SU-DHL-6 (cell line): ENCODE data around the gene CFAP74.
"Not testable (repeated sequence)": the region's sequence is repeated elsewhere in the genome, so short reads cannot be mapped to it uniquely, and the experiment has no call there.

Experiments used
- H2AFZ ChIP-seq: fragments of 200-600 bp; sonication (generic); 2 replicates; pipeline ENCODE4 v1.6.1; 2014; ENCODE audit warnings: low read depth, mild to moderate bottlenecking, moderate library complexity, mixed read lengths, antibody characterized with exemption, low read length; ENCODE audit not compliant: severe bottlenecking
- H3F3A ChIP-seq: fragments of 200-600 bp; shearing (Covaris generic); 2 replicates; pipeline ENCODE4 v1.6.0; 2016; ENCODE audit warnings: antibody characterized with exemption, mild to moderate bottlenecking; ENCODE audit not compliant: insufficient read depth
- H3K27ac ChIP-seq: fragments of 200-600 bp; sonication (generic); 2 replicates; pipeline ENCODE4 v1.5.1; 2016; ENCODE audit warnings: low read depth, mild to moderate bottlenecking, low read length, moderate library complexity, mixed read lengths
- H3K27me3 ChIP-seq: fragments of 200-600 bp; sonication (generic), shearing (Covaris generic); 2 replicates; pipeline ENCODE4 v1.6.0; 2014; ENCODE audit warnings: mild to moderate bottlenecking, low read length
- H3K36me3 ChIP-seq: fragments of 200-600 bp; sonication (generic); 2 replicates; pipeline ENCODE4 v1.6.1; 2014; ENCODE audit warnings: mild to moderate bottlenecking, low read length, mixed read lengths
- H3K4me2 ChIP-seq: fragments of 300-600, 200-600 bp; shearing (Covaris generic), sonication (generic); 2 replicates; pipeline ENCODE4 v1.6.0; 2014; ENCODE audit warnings: low read length, low read depth, mild to moderate bottlenecking; ENCODE audit not compliant: poor library complexity, severe bottlenecking
- H3K4me3 ChIP-seq: fragments of 200-600 bp; sonication (generic); 2 replicates; pipeline ENCODE4 v1.5.1; 2014; ENCODE audit warnings: antibody characterized with exemption, low read length, mild to moderate bottlenecking, mixed read lengths; ENCODE audit not compliant: insufficient read depth, poor library complexity, severe bottlenecking
- H3K79me2 ChIP-seq: fragments of 200-600 bp; sonication (generic); 2 replicates; pipeline ENCODE4 v1.6.1; 2014; ENCODE audit warnings: mild to moderate bottlenecking, low read length, moderate library complexity; ENCODE audit not compliant: insufficient read depth
- H3K9ac ChIP-seq: fragments of 200-600 bp; sonication (generic); 2 replicates; pipeline ENCODE4 v1.7.0; 2014; ENCODE audit warnings: mild to moderate bottlenecking, low read length
- H3K9me2 ChIP-seq: fragments of 200-600 bp; sonication (generic); replicated peaks from 2 replicates; pipeline ENCODE4 v1.6.1; 2014; ENCODE audit warnings: low read length; ENCODE audit not compliant: insufficient read depth
- H3K9me3 ChIP-seq: fragments of 200-600 bp; sonication (generic); 2 replicates; pipeline ENCODE4 v1.6.1; 2014; ENCODE audit warnings: low read length, mixed read lengths; ENCODE audit not compliant: insufficient read depth
- H4K20me1 ChIP-seq: fragments of 200-600 bp; sonication (generic); 2 replicates; pipeline ENCODE4 v1.6.1; 2014; ENCODE audit warnings: low read depth, mild to moderate bottlenecking, antibody characterized with exemption, low read length, moderate library complexity, mixed read lengths
- CTCF ChIP-seq: fragments of 200-600 bp; sonication (generic); IDR thresholded peaks from one replicate; pipeline ENCODE4 v1.5.1; 2017; ENCODE audit warnings: antibody characterized with exemption, mild to moderate bottlenecking, low read length, moderate library complexity; ENCODE audit not compliant: insufficient read depth, poor library complexity, severe bottlenecking
- EZH2phosphoT487 ChIP-seq: fragments of 200-600 bp; sonication (generic), shearing (Covaris generic); conservative IDR thresholded peaks from 2 replicates; pipeline ENCODE4 v1.6.1; 2018; ENCODE audit warnings: mild to moderate bottlenecking, antibody characterized with exemption, low read length, moderate library complexity, mixed read lengths

The CFAP74 gene

DNA sequence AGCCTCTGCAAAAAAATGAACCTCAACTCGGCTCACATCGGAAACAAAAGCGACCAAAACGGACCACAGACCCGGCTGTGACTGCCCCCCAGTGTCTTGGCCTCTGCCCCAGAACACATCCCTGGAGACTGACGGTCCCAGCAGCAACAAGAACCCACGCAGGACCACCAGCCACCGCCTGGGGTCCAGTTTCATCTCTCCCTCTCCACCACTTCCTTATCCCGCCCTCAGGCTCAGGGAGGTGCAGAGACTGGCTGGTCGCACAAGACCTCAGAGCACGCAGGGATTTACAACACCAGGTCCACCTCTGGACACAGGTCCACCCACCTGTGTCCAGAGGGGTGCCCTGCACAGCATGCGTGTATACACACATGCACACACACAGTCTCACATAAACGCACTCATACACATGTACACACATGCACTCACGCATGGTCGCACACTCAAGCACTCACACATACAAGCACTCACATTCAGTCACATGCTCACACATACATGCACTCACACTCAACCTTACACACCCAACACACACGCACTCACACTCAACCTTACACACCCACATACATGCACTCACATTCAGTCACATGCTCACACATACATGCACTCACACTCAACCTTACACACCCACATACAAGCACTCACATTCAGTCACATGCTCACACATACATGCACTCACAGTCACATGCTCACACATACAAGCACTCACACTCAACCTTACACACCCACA is 65.9 kb downstream of the CFAP74 start:
- Histone ChIP-seq H4K20me1 (no peaks in the 10 kb centered on the region), H3F3A (no peaks in the 10 kb centered on the region), H3K4me3 (no peak overlapping the region), H3K4me2 (no peak overlapping the region), H3K27me3 (no peaks in the 10 kb centered on the region), H2AFZ (no peak overlapping the region), H3K9ac (no peak overlapping the region), H3K9me2 (no peaks in the 10 kb centered on the region), H3K36me3 (no peaks in the 10 kb centered on the region), H3K79me2 (no peaks in the 10 kb centered on the region), H3K9me3 (peaks cover 7% of the 10 kb centered on the region; the same call in 1 of the 2 replicates), H3K27ac (no peak overlapping the region)
- TF ChIP-seq EZH2phosphoT487 (no peak), CTCF (no peak)

GRCh38 chr1:1937061-1937460 is 66.5 kb downstream of the CFAP74 start:
- H3K79me2 ChIP-seq: no peaks in the 10 kb centered on the region
- H3K4me2 ChIP-seq: no peak overlapping the region
- H3K36me3 ChIP-seq: no peaks in the 10 kb centered on the region
- no peaks in the 10 kb centered on the region for H3K27me3 ChIP-seq
- H3K27ac ChIP-seq: no peak overlapping the region
- peaks cover 7% of the 10 kb centered on the region; the same call in 1 of the 2 replicates for H3K9me3 ChIP-seq
- H3K9ac ChIP-seq: no peak overlapping the region
- TF ChIP-seq CTCF (no peak), EZH2phosphoT487 (no peak)
- no peak overlapping the region for H2AFZ ChIP-seq
- no peaks in the 10 kb centered on the region for H3K9me2 ChIP-seq
- H3K4me3 ChIP-seq: no peak overlapping the region
- no peaks in the 10 kb centered on the region for H3F3A ChIP-seq
- no peaks in the 10 kb centered on the region for H4K20me1 ChIP-seq

DNA sequence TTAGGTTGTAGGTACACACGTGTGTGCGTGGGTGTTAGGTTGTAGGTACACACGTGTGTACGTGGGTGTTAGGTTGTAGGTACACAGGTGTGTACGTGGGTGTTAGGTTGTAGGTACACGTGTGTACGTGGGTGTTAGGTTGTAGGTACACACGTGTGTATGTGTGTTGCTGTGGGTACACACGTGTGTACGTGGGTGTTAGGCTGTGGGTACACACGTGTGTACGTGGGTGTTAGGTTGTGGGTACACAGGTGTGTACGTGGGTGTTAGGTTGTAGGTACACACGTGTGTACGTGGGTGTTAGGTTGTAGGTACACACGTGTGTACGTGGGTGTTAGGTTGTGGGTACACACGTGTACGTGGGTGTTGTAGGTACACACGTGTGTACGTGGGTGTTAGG is 68.7 kb downstream of the CFAP74 start:
- H3K9me2 ChIP-seq, H3K79me2 ChIP-seq, H3K4me2 ChIP-seq, H3K36me3 ChIP-seq, H3K9me3 ChIP-seq, H3K27ac ChIP-seq, H3F3A ChIP-seq, H2AFZ ChIP-seq, H3K27me3 ChIP-seq, H3K4me3 ChIP-seq, H3K9ac ChIP-seq, H4K20me1 ChIP-seq: not testable (repeated sequence)

DNA sequence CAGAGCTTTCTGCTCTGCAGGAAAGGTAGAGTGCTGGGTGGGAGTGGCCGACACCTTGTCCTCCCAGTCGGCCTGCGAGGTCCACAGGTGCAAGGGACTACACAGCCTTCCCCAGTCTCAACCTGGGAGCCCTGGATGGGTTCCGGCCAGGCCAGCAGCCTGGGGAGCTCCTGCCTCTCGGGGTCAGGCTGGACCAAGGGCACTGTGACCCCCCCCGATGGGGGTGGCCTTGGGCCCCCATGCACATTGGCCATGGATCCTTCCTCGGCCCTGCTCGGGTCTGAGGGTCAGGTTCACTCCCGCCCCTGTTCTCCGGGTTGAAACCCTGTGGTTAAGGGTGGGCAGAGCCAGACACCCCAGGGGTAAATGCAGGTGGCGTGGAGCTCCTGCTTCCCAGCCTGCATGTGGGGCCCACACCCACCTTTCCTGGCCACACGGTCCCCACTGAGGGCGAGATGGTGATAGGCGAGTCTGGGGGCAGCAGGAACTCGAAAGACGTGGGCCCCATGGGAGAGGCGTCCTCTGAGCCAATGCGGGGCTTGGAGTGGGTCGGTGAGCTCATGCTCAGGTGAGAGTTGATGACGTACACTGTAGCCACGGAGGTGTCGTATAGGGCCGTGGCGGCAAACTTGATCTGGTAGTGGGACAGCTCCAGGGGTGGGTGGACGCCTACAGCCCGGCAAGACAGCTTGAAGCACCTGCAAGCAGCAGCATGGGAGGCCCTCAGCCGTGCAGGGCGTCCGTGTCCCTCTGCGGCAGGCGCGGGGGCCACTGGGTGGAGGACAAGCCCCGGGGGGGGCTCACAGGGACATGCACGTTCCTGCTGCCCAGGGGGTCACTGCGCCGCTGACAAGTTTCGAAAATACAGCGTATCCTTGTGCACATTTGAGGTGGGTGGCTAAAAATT is 73.7 kb downstream of the CFAP74 start:
- Histone ChIP-seq H3K79me2 (no peaks in the 10 kb centered on the region), H3K27ac (no peak overlapping the region)

More for the DNA sequence above, 73.7 kb downstream of the CFAP74 start:
- Histone ChIP-seq H3F3A (no peaks in the 10 kb centered on the region), H4K20me1 (no peaks in the 10 kb centered on the region), H3K36me3 (no peaks in the 10 kb centered on the region), H3K9me2 (no peaks in the 10 kb centered on the region), H3K4me3 (no peak overlapping the region), H3K9ac (no peak overlapping the region), H3K4me2 (no peak overlapping the region), H3K9me3 (peaks cover 7% of the 10 kb centered on the region; the same call in 1 of the 2 replicates), H3K27me3 (no peaks in the 10 kb centered on the region), H2AFZ (no peak overlapping the region)
- TF ChIP-seq CTCF (no peak), EZH2phosphoT487 (no peak)
